GM21737 (cell line): ENCODE measurements around the gene BCAS4.
"Not testable (repeated sequence)": the region's sequence is repeated elsewhere in the genome, so short reads cannot be mapped to it uniquely, and the experiment has no call there.

Experiments used
- ATAC-seq: cut with Tn5 transposase; IDR thresholded peaks from one replicate; pipeline ENCODE4 v1.9.1; 2021; ENCODE audit warnings: mild to moderate bottlenecking, moderate library complexity; ENCODE audit not compliant: unreplicated experiment

Gene BCAS4

DNA sequence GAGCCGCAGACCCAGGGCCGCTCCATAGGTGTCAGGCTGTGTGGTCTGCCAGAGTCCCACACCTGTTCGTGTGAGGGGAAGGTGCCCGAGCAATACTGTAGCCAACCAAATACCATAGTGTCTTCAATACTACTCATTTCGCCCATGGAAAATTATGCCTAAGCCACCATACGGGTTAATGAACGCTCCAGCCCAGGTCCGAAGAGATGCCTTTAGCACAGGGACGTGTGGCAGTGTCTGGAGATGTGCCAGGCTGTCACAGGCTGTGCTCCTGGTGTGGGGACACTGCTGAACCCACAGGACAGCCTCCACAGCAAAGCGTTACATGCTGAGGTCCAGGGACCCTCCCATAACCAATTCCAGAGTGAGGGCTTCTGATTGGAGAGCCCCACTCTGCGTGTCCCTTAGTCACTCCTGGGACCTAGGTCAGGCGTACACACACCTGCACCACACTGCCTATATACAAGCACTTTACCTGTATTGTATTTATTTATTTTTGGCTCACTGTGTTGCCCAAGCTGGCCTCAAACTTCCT is 25.2 kb upstream of the BCAS4 start:
- ATAC-seq = not testable (repeated sequence)

- ATAC-seq = not testable (repeated sequence)
Observed at GRCh38 chr20:50771419-50772080, 23.3 kb upstream of the BCAS4 start.

DNA sequence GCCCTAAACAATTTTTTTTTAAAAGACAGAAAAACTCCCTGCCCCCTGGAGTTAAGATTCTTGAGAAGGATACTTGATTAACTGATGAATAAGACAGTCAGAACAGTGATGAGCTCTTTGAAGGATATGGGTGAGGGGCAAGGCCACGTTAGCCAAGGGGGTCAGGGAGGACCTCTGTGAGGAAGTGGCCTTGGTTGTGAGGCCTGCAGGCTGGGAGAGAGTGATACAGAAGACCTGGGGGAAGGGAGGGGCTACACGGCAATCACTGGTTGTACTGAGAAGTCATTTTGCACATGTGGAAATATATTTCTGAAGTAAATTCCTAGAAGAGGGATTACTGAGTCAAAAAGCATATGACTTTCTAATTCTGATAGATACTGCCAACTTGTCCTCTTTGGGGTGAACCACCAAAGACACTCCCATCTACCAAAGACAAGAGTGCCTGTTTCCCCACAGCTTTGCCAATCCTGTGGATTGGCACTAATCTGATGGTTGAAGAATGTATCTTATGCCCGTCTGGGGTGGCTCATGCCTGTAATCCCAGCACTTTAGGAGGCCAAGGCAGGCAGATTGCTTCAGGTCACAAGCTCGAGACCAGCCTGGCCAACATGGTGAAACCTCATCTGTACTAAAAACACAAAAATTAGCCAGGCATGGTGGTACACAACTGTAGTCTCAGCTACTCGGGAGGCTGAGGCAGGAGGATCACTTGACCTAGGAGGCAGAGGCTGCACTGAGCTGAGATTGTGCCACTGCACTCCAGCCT is 22.3 kb upstream of the BCAS4 start:
- no peak for ATAC-seq

- no peak for ATAC-seq
Observed at GRCh38 chr20:50774515-50774914, 20.3 kb upstream of the BCAS4 start.

- ATAC-seq = no peak
Observed at GRCh38 chr20:50776122-50776817, 18.6 kb upstream of the BCAS4 start.

DNA sequence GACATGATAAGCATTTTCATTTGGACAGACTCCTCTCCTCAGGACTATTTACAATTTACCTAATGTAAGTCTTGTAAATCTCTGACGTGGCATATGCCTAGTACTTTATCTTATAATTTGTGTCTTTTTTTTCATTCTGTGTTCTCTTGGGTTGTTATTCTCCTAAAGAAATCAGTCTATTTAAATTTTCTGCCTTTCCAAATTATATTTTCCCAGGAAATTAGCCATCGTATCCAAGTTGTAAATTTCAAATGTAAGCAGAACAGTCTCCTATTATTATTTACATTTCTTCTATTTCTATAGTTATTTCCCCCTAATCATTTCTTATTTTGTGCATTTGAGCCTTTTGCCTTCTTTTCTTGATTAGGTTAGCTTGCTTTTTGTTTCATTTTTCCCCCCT is 17.5 kb upstream of the BCAS4 start:
- ATAC-seq = no peak

GRCh38 chr20:50778994-50779393 is 15.9 kb upstream of the BCAS4 start:
- not testable (repeated sequence) for ATAC-seq

DNA sequence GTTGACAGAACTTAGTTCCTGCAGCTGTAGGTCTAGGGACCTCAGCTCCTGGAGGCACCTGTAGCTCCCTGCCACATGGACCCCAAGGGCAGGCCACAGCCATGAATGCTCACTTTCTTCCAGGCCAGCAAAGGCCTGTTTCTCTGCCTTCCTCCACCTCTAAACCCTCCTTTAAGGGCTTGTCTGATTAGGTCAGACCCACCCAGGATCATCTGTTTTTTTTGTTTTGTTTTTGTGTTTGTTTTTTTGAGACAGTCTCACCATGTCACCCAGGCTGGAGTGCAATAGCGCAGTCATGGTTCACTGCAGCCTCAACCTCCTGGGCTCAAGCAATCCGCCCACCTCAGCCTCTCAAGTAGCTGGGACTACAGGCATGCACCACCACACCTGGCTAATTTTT is 11.5 kb upstream of the BCAS4 start:
- ATAC-seq = no peak

DNA sequence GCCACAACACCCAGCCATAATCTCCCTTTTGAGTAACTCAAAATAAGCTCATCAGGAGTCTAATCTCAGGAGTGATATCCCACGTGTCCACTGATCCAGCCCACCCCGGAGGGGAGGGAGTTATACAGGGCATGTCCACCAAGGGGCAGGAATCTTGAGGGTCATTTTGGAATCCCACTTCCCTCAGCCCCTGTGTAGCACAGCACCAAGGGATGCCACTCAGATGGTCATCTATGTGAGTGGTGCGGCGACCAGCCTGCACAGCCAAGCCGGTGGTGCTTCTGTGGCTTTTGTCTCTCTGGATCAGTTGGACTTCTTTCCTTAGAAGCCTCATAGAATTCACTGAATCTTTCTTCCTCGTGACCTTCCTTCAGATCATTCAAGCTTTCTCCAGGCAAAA is 11.0 kb upstream of the BCAS4 start:
- no peak for ATAC-seq

DNA sequence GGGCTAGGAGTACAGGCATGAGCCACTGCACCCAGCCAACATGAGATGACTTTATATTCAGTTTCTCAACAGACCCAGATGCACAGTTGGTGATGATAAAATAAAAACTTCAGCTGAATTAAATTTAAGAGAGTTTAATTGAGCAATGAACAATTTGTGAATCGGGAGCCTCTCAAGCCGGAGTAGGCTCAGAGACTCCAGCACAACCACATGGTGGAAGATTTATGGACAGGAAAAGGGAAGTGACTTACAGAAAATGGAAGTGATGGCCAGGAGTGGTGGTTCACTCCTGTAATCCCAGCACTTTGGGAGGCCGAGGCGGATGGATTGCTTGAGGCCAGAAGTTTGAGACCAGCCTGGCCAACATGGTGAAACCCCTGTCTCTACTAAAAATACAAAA is 10.4 kb upstream of the BCAS4 start:
- ATAC-seq = no peak

DNA sequence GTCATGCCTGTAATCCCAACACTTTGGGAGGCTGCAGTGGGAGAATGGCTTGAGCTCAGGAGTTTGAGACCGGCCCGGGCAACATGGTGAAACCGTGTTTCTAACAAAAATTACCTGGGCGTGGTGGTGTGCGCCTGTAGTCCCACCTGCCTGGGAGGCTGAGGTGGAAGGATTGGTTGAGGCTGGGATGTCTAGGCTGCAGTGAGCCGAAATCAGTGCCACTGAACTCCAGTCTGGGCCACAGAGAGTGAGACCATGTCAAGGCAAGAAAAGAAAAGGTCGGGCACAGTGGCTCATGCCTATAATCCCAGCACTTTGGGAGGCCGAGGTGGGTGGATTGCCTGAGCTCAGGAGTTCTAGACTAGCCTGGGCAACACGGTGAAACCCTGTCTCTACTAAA is 8.2 kb upstream of the BCAS4 start:
- ATAC-seq = no peak

- no peak for ATAC-seq
Observed at GRCh38 chr20:50787181-50787580, 7.7 kb upstream of the BCAS4 start.

GRCh38 chr20:50788045-50788991 is 6.5 kb upstream of the BCAS4 start:
- ATAC-seq = no peak

DNA sequence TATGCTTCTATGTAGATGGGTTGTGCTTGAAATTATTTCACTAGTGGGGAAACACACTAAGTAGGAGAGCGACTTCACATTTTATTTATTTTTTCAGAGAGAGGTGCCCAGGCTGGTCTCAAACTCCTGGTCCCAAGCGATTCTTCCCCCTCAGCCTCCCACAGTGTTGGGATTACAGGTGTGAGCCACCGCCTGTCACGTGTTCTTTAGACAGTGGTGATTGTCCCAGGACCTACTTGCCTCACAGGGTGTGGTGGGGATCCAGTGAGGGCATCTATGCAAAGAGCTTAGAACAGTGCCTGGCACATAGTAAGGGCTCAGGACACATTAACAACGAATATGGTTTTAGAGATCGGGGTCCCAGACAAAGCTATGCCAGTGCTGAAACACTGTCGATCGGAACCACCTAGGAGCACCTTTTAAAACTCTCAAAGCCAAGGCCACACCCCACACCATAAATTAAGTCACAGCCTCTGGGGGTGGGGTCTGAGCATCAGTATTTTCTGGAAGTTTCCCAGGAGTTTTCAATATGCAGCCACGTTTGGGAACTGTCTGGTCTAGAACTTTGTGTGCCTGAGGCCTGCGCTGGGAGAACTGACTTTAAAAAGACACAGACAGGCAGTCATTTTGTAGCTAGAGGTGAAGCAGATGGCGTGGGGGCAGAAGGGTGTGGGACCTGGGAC is 4.8 kb upstream of the BCAS4 start:
- no peak for ATAC-seq

DNA sequence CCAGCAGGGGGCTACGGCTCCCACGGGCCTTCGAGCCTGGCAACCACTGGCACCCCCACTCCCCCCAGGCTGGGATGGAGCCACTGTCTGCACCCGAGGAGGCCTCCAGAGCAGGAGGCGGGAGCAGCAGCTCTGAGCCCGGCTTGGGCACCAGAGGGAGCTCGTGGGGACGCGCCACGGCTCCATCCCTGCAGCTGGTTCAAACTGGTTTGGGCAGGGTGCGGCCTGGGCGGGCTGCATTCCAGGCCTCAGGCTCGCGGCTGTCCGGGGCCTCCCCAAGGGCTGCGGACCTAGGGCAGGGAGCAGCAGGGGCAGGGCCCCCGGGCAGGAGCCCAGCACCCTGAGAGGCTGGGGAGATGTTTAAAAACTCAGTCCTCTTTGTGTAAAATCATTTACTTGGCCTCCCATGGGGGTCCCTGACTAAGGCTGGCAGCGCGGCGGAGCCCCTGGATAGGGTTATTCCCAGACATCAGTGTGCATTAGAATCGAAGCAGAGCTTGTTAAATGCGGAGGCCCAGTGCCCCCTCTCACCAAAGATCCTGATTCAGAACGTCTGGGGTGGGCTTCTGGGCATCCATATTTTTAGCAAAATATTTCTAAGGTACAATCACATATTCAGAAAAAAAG is 4.1 kb upstream of the BCAS4 start:
- peak; percentile 47 for ATAC-seq

DNA sequence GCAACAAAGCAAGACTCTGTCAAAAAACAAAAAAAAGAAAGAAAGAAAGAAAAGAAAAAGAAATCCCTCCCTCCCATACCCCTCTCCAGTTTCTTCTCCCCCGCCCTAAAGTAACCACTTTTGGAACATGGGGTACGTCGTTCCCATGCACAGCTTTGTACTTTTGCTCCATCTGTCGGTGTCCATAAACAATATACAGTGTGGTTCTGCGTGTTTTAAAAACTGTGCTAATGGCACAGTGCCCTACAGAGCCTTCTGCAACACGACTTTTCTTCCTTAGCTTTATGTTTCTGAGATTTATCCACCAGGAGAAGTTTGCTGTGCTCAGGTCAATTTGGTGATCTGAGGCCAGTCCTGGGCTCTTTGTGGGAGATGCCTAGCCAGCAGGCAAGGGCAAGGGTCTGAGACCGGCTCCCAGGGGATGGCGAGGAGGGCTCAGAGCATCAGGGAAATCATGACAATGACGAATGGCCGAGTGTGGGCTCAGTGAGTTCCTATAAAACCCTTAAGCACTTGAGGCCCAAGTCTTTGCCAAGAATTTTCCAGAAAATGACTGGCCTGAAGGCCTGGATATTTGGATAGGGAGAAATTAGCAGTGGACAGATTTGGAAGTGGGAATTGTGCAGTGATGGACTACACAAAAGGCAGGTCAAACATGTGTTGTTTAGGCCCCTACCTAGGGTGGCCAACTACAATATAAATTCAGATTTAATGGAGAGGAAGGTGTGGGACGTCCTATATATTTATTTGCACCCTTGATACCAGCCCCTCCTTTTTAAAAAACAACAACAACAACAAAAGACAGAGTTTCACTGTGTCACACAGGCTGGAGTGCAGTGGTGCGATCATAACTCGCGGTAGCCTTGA is 1.9 kb upstream of the BCAS4 start:
- ATAC-seq = no peak

- ATAC-seq = not testable (repeated sequence)
Observed at GRCh38 chr20:50793575-50794016, 1.3 kb upstream of the BCAS4 start.

DNA sequence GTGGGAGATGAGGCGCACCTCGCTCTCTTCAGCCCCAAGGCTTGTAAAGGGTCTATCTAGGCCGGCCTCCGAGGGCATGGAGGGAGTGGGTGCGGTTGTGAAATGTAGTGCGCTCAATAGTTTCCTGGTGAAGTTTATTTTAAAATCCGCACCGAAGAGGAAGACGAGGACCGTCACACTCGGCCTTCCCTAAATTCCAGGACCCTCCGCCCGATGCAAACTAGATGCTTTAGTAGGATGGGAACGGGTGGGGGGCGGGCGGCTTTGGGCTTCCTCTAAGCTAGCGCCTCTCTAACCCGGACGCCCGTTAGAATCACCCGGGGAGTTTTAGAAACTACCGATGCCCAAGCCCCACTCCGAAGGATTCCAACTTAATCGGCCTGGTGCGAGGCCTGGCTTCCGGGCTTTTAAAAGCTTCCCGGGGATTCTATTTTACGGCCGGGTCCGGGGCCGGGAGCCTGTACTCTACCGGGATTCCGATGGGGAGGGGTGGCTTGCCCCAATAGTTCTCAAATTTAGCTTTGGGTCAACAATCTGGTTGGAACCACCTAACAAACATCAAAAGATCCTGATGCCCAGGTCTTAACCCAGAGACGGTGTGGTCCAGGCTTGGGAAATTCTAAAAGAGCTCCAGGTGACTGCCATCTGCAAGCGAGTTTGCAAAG is 548 bp upstream of the BCAS4 start:
- ATAC-seq = peak; percentile 10
